NK-92 (cell line): ENCODE results near the gene CSNK1G2.
"Not testable (repeated sequence)": the region's sequence is repeated elsewhere in the genome, so short reads cannot be mapped to it uniquely, and the experiment has no call there.

Source experiments
- DNase-seq: peaks from one replicate; lab custom pipeline; 2025; ENCODE audit not compliant: unreplicated experiment; lab: John Stamatoyannopoulos, UW

The CSNK1G2 gene

GRCh38 chr19:1986357-1987162, 45.6 kb downstream of the CSNK1G2 start:
- no peak for DNase-seq

- DNase-seq = no peak
These were observed 46.5 kb downstream of the CSNK1G2 start for GRCh38 chr19:1987197-1988187.

GRCh38 chr19:1988464-1988863, 47.5 kb downstream of the CSNK1G2 start:
- DNase-seq = not testable (repeated sequence)

GRCh38 chr19:1989513-1990229, 48.7 kb downstream of the CSNK1G2 start:
- DNase-seq = no peak

GRCh38 chr19:1990230-1991017, 49.5 kb downstream of the CSNK1G2 start:
- no peak for DNase-seq

GRCh38 chr19:1991018-1991913, 50.3 kb downstream of the CSNK1G2 start:
- DNase-seq = no peak

- DNase-seq = no peak
These were observed 51.8 kb downstream of the CSNK1G2 start for GRCh38 chr19:1992759-1993260.

GRCh38 chr19:1997353-1998233, 56.6 kb downstream of the CSNK1G2 start:
- no peak for DNase-seq

GRCh38 chr19:1998712-1999708, 58.0 kb downstream of the CSNK1G2 start:
- no peak for DNase-seq

- DNase-seq = no peak
These were observed 59.0 kb downstream of the CSNK1G2 start for GRCh38 chr19:1999856-2000515.

GRCh38 chr19:2003874-2004273, 62.9 kb downstream of the CSNK1G2 start:
- DNase-seq = no peak

- no peak for DNase-seq
These were observed 69.2 kb downstream of the CSNK1G2 start for GRCh38 chr19:2010135-2010668.

GRCh38 chr19:2011169-2011568, 70.2 kb downstream of the CSNK1G2 start:
- no peak for DNase-seq

GRCh38 chr19:2012941-2013682, 72.1 kb downstream of the CSNK1G2 start:
- no peak for DNase-seq

- DNase-seq = no peak
These were observed 72.7 kb downstream of the CSNK1G2 start for GRCh38 chr19:2013683-2013961.

GRCh38 chr19:2014131-2014571, 73.2 kb downstream of the CSNK1G2 start:
- DNase-seq = no peak
